Coronary artery (tissue), 2 donors: ENCODE measurements around the gene ZNF205.
"Not testable (repeated sequence)": the region's sequence is repeated elsewhere in the genome, so short reads cannot be mapped to it uniquely, and the experiment has no call there.

ENCODE experiments used
- DNase-seq: peaks from one replicate; pipeline ENCODE4 v3.0.0-alpha.2; 2017; ENCODE audit warnings: low spot score
- H3K27ac ChIP-seq, 2 donors: fragments of 200-600 bp; sonication (generic); one replicate each; pipeline ENCODE4 v1.5.1; 2016 to 2019
- H3K4me3 ChIP-seq: fragments of 200-600 bp; sonication (generic); 2 replicates; pipeline ENCODE4 v1.5.1; 2016; ENCODE audit warnings: mild to moderate bottlenecking, moderate library complexity
- TF ChIP-seq, protein P1 (sequence below): fragments of 200-600 bp; sonication (generic); IDR thresholded peaks from one replicate; pipeline ENCODE4 v1.5.1; 2019; ENCODE audit warnings: antibody characterized with exemption

Gene ZNF205

GRCh38 chr16:3070608-3071111, 41.7 kb upstream of the ZNF205 start:
- TF ChIP-seq, protein P1, sequence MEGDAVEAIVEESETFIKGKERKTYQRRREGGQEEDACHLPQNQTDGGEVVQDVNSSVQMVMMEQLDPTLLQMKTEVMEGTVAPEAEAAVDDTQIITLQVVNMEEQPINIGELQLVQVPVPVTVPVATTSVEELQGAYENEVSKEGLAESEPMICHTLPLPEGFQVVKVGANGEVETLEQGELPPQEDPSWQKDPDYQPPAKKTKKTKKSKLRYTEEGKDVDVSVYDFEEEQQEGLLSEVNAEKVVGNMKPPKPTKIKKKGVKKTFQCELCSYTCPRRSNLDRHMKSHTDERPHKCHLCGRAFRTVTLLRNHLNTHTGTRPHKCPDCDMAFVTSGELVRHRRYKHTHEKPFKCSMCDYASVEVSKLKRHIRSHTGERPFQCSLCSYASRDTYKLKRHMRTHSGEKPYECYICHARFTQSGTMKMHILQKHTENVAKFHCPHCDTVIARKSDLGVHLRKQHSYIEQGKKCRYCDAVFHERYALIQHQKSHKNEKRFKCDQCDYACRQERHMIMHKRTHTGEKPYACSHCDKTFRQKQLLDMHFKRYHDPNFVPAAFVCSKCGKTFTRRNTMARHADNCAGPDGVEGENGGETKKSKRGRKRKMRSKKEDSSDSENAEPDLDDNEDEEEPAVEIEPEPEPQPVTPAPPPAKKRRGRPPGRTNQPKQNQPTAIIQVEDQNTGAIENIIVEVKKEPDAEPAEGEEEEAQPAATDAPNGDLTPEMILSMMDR = no peak
- Histone ChIP-seq H3K4me3 (no peak overlapping the region), H3K27ac (no peak overlapping the region)
- DNase-seq = no peak

- TF ChIP-seq, protein P1 = no peak
- Histone ChIP-seq H3K27ac (no peak overlapping the region), H3K4me3 (no peak overlapping the region)
- no peak for DNase-seq
Observed at GRCh38 chr16:3071655-3072054, 40.7 kb upstream of the ZNF205 start.

DNA sequence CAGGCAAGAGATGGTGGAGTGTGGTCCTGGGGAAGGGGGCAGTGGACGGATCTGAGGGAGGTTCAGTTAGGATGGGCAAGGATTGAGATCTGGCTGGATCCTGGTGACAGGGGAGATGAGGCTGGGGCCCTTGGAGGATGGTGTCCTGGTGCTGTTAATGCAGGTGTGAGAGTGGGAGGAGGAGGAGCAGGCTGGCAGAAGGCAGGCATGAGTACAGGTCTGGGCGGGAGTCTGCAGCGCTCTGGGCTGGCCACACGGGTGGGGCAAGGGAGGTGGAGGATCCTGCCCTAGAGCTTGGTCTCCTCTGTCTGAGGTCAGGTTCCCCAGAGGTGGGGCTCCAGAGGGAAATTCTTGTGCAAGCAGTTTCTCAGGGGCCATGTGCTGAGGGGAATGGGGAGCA, 40.2 kb upstream of the ZNF205 start:
- H3K27ac ChIP-seq, H3K4me3 ChIP-seq, DNase-seq: not testable (repeated sequence)

GRCh38 chr16:3072576-3073263, 39.7 kb upstream of the ZNF205 start:
- not testable (repeated sequence) for H3K27ac ChIP-seq, DNase-seq, H3K4me3 ChIP-seq

DNA sequence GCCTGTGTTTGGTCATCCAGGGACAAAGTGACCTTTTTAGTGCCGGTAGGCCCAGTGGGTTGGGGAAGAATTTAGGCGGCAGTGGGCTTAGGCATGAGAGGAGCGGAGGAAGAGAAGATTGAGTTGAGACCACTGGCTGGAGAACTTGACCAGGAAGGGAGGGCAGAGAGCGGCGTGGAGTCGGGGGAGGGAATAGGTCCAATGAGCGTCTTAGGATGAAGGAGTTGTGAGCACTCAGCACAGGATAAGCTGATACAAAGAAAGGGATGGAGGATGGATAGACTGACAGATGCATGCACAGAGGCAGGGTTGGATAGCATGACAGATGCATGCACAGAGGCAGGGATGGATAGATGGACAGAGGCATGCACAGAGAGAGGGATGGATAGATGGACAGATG, 38.9 kb upstream of the ZNF205 start:
- TF ChIP-seq, protein P1 = no peak
- H3K4me3 ChIP-seq = no peak overlapping the region
- DNase-seq = no peak
- H3K27ac ChIP-seq = no peak overlapping the region

DNA sequence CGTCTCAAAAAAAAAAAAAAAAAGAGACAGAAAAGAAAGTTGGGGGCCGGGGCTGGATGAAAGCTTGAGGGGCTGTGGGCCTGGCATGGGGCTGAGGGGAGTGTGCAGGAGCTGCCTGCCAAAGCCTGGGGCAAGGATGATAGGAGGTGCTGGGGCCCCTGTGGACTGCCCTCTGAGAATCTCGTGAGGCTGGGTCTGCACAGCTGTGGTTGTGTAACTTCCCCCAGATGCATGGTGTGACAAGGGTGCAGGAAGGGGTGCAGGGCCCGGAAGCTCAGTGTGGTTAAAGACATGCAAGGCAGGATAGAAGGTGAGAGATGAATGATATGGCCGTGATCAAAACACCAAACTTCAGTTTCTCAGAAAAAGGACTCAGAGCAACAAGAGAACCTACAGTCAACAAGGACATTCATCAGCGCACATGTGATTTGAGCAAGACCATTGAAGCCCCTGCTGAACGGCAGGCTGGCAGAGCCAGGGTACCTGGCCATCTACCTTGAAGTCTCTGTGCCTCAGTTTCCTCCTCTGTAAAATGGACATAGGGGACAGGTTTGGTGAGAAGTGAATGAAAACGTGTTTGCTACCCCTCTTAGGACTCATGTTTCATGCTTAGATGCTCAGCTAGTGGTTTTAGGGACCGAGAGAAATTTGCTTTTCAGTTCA, 37.4 kb upstream of the ZNF205 start:
- H3K27ac ChIP-seq = no peak overlapping the region
- DNase-seq = no peak
- TF ChIP-seq, protein P1 = no peak
- no peak overlapping the region for H3K4me3 ChIP-seq

GRCh38 chr16:3075523-3075915, 36.9 kb upstream of the ZNF205 start:
- Histone ChIP-seq H3K27ac (no peak overlapping the region), H3K4me3 (no peak overlapping the region)
- TF ChIP-seq, protein P1 = no peak
- no peak for DNase-seq

DNA sequence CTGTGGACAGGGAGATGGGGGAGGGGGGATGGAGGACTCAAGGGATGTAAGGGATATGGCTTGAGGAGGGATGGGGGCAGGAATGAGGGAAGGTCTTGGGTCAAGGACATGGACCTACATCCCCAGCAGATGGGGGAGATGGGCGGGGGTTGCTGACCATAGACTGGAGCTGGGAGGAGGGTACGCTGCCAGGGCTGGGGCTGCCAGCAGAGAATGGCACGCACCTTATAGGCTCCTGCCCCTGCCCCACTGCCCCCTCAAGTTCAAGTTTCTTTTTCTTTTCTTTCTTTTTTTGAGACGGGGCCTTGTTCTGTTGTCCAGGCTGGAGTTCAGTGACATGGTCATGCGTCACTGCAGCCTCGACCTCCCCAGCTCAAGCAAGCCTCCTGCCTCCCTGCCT, 36.4 kb upstream of the ZNF205 start:
- not testable (repeated sequence) for H3K27ac ChIP-seq, DNase-seq, H3K4me3 ChIP-seq
